IMR-90 (cell line): ENCODE data around the gene ERGIC1.
A peak's percentile ranks its signal among the peaks of the same experiment; 100 is the strongest.

ENCODE experiments used
- POLR2A ChIP-seq: IDR thresholded peaks from 2 replicates; pipeline ENCODE4 v1.6.1; 2012; ENCODE audit warnings: mild to moderate bottlenecking, low read depth, low read length
- TF ChIP-seq, protein P1 (sequence below): conservative IDR thresholded peaks from 2 replicates; pipeline ENCODE4 v1.5.1; 2012; ENCODE audit warnings: mild to moderate bottlenecking, low read depth, low read length, improper control_type of control experiment

DNA sequence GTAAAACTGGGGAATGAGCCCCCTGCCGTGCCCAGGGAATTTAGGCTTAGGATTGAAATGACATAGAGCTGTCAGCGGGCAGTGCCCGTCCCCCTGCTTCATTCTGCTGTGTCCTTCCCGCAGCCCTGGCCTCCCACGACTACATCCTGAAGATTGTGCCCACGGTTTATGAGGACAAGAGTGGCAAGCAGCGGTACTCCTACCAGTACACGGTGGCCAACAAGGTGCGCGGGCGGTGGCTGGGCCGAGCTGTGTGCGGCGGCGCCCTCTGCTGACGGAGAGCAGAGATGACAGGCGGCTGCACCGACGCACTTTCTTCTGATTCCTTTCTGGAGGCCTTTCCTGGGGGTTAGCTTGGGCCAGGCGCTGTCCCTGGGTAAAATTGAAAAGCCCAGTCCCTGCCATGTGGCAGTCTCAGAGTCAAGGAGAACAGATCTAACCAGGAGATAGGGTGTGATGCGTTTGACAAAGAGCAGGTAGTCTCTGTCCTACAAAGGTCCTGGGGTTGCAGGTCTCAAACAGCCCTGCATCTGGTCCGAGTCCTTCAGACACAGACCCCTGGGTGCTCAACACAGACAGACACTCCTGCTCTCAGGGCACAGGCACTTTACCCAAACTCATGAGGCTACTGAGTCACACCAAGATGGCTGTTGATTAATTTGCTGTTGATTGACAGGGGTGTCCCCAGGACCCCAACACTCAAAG lies 98.4 kb downstream of the ERGIC1 start:
- TF ChIP-seq, protein P1, sequence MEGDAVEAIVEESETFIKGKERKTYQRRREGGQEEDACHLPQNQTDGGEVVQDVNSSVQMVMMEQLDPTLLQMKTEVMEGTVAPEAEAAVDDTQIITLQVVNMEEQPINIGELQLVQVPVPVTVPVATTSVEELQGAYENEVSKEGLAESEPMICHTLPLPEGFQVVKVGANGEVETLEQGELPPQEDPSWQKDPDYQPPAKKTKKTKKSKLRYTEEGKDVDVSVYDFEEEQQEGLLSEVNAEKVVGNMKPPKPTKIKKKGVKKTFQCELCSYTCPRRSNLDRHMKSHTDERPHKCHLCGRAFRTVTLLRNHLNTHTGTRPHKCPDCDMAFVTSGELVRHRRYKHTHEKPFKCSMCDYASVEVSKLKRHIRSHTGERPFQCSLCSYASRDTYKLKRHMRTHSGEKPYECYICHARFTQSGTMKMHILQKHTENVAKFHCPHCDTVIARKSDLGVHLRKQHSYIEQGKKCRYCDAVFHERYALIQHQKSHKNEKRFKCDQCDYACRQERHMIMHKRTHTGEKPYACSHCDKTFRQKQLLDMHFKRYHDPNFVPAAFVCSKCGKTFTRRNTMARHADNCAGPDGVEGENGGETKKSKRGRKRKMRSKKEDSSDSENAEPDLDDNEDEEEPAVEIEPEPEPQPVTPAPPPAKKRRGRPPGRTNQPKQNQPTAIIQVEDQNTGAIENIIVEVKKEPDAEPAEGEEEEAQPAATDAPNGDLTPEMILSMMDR, result peak; percentile 96
- TF ChIP-seq POLR2A, result peak; percentile 78
